Smooth muscle cell of the brain vasculature (primary cell): ENCODE results near the gene CASQ2.
"Not testable (repeated sequence)": the region's sequence is repeated elsewhere in the genome, so short reads cannot be mapped to it uniquely, and the experiment has no call there.

Source experiments
- DNase-seq: peaks from one replicate; pipeline ENCODE4 v3.0.0-alpha.2; 2012; ENCODE audit warnings: low read depth, low spot score

The CASQ2 gene

DNA sequence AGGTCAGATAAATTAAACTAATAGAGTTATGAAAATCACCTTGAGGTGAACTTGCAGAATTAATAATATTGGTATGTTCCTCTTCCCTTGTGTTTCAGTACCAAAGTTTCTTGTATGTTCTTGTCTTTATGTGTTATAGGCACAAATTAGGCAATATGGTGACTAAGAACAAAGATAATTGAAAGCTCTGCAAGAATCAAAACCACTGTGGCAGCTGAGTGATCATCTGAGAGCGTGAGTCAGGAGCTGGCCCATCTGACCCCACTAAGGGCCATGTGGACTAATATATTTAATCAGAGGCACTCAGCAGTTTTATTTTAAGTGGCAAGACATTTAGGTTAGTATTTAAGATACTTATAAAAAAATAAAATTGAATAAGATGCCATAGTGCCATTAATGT, 12.8 kb upstream of the CASQ2 start:
- no peak for DNase-seq

DNA sequence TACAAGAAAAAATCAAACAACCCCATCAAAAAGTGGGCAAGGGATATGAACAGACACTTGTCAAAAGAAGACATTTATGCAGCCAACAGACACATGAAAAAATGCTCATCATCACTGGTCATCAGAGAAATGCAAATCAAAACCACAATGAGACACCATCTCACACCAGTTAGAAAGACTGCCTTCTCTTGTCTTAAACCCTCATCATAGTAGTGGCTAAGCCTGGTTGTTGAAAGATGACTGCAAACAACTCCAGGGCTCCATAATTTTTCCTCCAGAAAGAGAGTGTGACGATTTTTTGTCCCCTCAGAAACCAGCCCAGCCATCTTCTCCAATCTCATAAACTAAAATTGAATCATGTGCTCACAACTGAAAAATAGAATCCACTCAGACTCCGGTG, 12.1 kb upstream of the CASQ2 start:
- DNase-seq: not testable (repeated sequence)

DNA sequence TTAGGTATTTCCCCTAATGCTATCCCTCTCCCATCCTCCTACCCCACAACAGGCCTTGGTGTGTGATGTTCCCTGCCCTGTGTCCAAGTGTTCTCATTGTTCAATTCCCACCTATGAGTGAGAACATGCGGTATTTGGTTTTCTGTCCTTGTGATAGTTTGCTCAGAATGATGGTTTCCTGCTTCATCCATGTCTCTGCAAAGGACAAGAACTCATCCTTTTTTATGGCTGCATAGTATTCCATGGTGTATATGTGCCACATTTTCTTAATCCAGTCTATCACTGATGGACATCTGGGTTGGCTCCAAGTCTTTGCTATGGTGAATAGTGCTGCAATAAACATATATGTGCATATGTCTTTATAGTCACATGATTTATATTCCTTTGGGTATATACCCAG, 10.6 kb upstream of the CASQ2 start:
- DNase-seq: not testable (repeated sequence)

DNA sequence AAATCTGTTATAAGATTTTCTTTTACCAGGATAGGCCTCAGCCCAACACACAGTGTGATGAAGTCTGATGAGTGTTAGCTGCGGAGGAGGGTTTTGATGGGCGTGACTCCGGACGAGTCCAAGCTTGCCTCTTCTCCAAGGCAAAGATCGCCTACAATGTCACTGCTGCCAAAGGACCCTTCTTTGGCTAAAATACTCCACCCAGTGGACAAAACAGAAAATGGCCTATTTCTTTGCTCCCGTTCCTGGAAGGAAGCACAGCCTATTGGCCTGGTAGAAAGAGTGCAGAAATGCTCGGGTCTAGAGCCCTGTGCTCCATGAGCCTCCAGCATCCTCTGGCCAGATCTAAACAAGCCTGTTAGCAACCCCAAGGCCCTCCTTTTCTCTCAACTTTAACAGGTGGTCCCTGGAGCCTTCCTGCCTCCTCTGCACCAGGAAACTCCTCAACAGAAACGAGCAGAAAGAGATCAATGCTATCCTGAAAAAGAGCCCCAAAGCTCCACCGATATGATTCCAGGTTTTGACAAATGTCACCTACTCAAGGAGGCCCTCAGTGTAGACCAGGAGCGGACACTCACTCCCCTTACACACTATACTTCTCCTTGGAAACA, 3.4 kb upstream of the CASQ2 start:
- DNase-seq: peak; percentile 52

DNA sequence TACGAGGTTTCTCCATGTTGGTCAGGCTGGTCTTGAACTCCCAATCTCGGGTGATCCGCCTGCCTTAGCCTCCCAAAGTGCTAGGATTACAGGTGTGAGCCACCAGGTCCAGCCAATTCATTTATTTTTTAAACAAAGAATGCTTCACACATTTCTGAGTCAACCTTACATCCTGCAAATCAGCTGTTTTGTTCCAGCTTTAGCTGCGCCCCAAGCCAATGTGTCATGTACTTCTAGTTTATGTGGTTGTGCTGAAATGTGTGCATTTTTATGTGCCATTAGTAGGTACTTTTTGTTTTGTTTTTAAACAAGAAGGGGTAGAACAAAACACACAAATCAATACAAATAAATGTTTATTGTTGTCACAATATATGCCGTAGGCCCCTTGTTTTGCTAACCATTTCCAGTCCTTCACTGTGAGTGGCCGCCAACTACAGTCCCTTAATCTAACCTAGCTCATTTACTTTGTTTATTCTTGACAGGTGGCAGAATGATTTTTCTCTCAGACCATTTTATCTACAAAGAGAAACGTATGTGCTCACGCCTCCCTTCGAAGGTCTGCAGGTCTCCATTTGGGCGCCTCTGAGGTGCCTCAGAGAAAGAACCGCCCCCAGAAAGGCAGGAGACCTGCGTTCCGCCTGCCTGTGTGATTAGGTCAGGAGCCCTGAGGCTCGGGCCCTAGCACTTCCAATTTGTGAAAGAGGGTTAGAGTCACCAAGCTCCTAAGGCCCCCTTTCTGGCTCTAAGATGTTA, 2.8 kb upstream of the CASQ2 start:
- no peak for DNase-seq

DNA sequence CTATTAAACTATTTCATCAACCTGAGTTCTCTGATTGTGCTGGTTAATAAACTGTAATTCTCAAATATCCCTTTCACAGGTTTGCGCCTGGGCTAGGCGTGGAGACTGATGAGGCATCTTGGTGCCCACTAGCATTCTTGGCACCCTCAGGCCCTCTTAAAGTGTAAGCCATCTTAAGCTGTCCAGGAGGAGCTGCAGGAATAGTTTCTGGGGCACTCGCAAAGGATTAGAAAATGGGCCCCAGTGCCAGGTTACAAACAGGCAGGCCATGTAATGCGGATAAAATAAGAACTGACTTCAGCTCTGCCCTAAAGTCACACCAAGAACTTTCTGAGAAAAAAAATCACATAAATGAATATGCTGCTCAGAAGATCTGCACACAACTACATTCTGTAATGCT, 1.1 kb downstream of the CASQ2 start:
- no peak for DNase-seq

DNA sequence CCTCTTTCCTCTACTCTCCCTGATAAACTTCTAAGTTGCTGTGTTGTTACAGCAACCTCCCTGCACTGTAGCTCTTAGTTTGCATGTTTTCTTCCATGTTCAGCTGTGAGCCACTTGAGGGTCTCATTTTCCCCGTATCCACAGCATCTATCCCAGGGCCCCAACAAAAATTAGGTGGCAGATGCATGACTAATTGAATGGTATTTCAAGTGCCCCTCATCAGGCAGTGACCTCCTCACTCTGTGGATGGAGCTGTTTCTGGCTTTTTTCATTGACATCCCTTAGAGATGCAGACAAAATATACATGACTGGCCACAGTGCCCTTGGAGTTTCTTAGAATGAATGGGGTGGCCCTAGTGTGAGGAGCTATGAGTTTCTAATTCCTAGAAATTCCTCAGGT, 3.4 kb downstream of the CASQ2 start:
- no peak for DNase-seq

DNA sequence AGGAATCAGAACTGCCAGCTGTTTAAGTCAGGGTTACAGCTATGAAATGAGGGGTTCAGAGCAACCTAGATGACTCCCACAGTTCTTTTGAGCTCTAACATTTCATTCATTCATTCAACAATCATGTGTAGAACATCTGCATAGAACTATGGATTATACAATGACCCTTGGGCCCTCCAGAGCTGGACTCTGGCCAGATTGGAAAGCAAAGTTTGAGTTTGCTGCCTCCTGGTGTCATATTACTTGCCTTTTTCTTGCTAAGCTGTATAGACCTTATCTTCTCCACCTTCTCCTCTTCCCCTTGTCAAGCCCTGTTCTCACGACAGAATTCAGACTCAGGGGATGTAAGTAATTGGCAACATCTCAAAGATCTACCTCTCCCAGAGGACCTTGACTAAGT, 4.0 kb downstream of the CASQ2 start:
- DNase-seq: no peak

DNA sequence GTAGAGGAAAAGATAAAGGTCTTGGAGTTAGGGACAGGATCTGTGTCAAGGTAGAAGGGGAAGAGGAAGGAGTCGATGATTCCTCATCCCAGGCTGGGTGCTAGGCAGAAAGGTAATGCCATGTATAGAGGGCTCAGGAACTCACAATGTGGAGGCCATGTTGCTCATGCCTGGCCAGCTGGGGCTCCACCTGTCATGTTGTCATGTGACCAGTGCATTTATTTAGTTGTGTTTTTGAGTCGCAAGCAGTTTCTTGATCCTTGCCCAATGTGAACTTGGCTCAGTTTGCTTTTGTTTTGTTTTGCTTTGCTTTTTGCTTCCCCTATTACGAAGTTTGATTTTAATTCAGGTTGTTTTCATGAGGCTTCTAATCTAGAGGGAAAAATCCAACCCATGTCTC, 5.7 kb downstream of the CASQ2 start:
- DNase-seq: no peak

DNA sequence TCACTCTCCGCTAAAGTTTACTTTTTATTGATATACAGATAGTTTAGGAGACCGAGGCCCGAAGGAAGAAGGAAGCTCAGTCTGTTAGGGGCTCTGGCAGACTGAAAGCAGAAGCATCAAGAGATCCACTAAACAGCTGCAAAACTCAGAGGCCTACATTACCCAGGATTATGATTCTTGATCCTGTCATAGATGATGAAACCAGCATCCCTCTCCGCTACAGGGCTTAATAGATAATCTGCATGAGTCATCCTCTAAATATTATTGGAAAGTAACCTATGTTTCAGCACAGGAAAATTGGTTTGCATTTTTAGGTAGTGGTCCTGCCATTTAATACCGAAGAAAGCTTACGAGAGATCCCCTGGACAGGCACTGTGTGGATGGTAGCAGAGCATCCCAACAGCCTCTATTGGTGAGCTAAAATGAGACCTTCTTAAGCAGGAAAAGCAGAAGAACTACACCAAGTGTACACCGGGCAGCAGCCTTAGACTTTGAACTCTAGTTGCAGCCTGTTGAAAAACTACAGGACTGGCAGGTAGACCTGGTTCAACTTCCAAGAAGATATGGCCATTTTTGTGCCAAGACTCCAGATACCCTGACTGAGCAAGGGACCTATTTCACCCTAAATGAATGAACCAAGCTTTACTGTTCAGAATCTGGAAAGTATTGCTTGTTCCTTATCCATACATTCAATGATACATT, 6.8 kb downstream of the CASQ2 start:
- no peak for DNase-seq

DNA sequence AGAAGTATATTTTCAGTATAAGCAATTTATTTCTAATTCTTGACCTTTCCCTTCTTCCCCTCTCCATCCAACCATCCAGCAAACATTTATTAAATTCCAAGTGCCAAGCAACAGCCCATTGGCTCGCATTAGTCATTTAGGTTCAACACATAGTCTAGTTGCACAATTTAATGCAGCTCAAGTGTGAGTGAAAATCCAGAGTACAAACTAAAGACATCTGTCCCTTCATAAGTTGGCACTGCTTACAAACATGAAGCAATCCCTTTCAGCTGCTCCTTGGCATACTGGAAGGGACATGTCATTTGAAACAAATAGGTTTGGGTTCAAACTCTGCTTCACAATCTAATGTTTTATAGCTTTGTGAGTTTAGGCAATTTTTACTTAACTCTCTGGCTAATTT, 10.7 kb downstream of the CASQ2 start:
- DNase-seq: no peak

DNA sequence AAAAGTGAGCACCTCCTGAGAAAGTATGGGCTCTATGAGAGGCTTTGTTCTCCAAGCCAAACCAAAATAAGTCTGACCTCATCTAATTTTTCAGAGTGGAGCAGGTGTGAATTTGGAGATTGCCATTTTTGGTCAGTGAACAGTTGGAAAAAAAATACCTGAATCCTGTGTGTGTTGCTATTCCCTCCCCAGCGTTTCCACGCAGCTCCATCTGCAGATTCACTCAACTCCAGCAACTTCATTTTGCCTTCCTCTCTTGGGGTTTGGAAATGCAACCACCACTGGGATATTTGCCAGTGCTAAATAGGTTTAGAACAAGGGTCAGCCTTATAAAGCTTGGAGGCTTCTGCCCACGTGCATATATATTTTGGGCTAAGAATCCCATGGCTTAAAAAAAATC, 11.2 kb downstream of the CASQ2 start:
- DNase-seq: no peak

DNA sequence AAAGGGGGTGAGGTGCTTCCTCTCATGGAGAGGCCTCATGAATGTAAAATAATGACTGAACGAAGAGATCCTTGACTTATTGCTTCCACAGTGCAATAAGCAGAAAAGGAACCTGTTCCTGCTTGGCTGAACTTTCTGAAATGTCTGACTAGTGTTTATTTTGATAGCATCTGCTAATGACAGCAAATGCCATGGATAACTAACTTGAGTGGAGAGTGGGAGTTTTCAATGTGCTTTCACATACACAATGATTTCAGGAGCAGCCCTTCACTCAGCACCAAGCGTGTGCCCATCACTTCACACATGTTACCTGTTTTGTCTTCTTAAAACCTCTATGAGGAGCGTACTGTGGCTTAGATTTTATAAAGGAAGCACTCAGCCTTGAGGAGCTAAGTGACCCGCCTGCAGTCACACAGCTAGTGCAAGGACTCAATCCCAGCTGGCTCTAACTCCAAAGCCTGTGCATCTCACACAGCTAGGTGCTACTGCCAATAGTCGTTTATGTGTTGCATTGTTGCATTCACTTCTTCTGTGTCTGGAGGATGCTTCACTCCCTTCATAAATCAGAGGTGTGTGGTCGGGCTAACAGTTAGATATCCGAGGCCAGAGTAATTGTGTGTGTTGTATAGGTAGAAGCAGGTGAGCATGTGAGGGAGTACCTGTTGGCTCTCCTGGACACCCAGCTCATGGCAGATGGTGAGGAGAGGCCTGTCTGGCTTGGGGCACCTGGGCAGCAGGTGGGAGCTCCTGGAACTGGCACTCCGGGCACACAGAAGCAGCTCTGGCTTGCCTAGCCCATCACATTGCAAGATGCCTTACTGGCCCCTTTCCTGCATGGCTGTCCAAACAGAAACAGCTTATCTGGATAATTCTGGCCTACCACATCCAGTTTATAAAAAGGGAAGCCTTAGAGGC, 12.8 kb downstream of the CASQ2 start:
- DNase-seq: no peak

DNA sequence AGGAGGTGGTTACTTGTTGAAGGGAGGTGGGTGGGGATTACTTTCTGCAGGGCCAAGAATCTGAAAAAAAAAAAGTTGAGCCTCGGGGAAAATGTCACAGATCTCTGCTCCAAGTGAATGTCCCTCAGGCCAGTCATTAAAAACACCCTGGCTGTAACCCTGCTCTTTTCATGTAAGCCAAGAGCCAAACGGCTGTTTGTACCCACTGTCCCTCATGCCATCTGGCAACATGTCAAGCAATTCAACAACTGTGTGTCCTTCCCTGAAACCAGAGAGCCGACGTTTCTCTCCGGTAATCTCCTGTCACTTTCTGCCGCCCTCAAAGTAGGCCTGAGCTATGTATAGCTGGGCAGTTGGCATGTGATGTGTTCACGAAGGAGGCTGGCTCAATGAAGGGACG, 14.7 kb downstream of the CASQ2 start:
- DNase-seq: no peak

DNA sequence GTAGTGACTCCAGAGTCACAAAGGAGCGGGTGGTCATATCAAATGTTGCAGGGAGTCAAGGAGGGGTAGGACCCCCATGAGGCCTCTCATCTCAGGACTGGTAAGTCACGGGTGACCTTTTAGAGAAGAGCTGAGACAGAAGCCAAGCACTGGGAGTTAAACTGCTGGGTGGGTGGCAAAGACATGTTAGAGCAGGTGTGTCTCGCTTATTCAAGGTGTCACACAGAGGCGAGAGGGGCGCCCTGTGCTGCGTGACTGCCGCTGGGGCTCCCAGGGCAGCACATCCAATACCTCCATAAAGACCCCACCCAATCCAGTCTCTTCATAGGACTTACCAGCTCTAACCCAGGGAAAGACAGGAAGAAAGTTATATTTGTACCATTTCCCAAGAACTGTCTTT, 15.2 kb downstream of the CASQ2 start:
- DNase-seq: no peak

DNA sequence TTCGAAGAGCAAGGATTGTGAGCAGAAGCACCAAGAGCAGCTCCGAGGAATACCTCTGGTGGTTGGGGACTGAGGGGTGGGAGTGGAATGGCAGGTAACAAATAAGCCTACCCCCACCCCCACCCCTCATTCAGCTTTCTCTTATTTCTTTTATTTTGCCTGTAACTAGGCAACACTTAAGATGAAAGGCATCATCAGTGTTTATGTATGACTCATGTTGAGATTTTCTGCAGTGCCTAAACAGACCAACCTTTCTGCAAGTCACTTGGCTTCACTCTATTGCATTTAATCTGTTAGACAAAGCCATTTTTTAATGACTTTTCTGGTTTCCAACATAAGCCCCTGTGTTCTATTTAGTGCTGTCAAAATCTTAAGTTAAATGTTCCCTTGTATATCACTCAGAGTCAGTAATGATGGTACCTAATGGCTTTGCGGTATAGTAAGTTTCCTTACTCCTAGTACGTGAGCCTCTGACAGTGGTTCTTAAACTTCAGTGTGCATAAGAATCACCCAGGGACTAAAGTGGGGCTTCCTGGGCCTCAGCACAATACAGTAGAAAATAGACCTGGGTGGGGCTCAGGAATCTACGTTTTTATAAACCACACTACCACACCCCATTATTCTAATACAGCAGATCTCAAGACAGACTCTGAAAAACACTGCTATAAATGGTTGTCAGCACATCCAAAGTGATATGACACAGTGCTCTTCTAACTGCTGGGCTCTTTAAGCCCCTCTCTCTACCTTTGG, 19.9 kb downstream of the CASQ2 start:
- DNase-seq: no peak

DNA sequence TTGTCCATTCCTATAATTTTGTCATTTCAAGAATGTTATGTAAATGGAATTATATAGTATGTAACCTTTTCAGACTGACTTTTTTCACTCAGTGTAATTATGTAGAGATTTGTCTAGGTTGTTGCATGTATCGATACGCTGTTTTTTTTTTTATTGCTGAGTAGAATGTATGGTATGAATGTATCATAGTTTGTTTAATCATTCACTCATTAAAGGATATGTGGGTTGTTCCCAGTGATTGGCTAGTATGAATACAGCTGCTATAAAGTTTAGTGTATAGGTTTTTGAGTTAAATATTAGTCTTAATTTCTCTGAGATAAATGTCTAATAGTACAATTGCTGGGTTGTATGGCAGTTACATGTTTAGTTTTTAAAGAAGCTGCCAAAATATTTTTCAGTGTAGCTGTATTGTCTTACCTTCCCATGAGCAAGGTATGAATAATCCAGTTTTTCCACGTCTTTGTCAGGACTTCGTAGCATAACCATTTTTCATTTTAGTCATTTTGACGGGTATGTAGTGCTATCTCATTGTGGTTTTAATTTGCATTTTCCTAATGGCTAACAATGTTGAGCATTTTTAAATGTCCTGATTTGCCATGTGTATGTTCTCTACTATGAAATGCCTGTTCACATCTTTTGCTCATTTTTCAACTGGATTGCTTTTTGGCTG, 22.4 kb downstream of the CASQ2 start:
- DNase-seq: no peak

DNA sequence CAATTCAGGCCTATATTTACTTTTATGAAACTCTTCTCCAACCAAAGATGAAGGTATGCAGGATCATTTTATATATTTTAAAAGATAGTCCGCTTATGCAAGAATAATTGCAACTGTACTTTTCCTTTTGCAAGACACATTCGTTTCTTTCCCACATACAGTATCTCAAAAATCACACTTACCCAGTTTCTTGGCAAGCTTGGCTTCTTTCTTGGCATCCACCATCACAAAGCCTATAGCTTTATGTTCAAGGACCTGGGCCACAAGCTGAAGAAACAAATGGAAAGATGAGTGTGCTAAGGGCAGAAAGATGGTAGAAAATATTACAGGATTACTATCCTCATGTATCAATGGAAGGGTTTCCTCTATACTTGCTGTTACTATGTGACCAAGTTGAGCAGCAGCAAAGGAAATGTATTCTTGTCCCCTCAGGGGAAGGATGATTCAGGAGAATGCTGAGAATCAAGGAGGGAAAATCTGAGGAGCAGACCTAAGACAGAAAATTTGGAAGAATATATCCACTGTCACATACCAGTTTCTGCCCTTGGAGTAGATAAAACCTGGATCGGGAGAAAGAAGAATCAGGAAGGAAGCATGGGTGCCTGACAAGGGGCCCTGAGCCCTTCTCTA, 23.8 kb downstream of the CASQ2 start:
- DNase-seq: no peak

DNA sequence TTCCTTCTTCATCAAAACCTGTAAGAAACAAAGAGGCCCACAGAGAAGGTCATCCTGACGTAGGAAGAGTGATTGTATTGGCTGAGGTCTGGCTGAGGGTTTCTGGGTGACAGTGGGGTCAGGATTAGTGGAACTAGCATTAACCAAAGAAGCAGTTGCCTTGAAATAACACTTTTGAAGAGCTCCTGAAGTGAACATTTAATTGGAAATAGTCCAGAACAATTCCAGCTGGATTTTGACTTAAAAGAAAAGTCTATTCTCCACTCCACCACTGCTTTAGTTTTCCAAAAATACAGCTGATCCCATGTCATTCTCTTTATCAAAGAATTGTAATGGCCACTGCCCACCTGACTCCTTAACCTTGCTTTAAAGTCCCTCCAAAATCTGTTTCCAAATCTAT, 27.7 kb downstream of the CASQ2 start:
- no peak for DNase-seq

DNA sequence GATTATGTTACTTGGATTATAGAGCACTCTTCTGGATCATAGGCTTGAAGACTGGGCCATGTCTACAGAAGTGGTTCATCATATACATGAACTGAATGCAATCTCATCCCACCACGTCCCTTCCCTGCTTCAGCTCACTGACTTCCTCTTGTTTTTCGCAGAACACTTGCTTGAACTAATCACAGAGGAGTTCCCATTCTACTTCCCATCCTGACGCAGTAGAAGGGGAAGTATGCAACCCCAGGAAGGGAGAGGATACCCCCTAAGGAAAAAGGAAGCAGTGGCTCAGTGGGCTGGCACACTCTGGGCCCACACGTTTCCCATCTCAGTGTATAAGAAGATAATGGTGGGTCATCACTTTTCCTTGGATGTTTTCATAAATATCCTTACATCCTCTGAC, 36.2 kb downstream of the CASQ2 start:
- no peak for DNase-seq
